IMR-90 (cell line): ENCODE measurements around the gene PRKCE.

Source experiments
- BHLHE40 ChIP-seq: fragments of 150-350 bp; IDR thresholded peaks from 2 replicates; pipeline ENCODE4 v1.6.1; 2016; ENCODE audit warnings: mild to moderate bottlenecking, low read depth, low read length
- NFE2L2 ChIP-seq: fragments of 150-350 bp; IDR thresholded peaks from 2 replicates; pipeline ENCODE4 v1.6.1; 2016; ENCODE audit warnings: low read depth, mild to moderate bottlenecking, low read length
- POLR2A ChIP-seq: IDR thresholded peaks from 2 replicates; pipeline ENCODE4 v1.6.1; 2012; ENCODE audit warnings: mild to moderate bottlenecking, low read depth, low read length
- TF ChIP-seq, protein P1 (sequence below): conservative IDR thresholded peaks from 2 replicates; pipeline ENCODE4 v1.5.1; 2012; ENCODE audit warnings: mild to moderate bottlenecking, low read depth, low read length, improper control_type of control experiment
- TF ChIP-seq, protein P2 (sequence below): fragments of 150-350 bp; IDR thresholded peaks from 2 replicates; pipeline ENCODE4 v1.6.1; 2016; ENCODE audit warnings: low read depth, mild to moderate bottlenecking, low read length, moderate library complexity, borderline replicate concordance

DNA sequence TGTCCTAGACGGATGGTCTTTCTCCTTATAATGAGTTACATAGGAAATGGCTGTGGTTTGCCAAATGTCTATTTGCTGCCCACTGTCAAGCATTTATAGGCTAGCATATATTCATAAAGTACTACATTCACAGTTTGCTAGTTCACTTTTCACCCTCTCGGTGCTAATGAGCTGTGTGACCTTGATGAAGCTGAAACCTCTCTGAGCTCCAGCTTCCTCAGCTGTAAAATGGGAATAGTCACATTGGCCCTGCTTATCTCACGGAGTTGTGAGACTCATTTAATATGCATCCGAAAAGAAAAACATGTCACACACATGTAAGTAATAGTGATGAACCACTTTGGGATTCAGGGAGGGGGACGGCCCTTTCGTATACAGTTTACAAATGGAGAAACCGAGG is 17.0 kb downstream of the PRKCE start:
- TF ChIP-seq NFE2L2 = no peak
- no peak for TF ChIP-seq POLR2A
- TF ChIP-seq, protein P1, sequence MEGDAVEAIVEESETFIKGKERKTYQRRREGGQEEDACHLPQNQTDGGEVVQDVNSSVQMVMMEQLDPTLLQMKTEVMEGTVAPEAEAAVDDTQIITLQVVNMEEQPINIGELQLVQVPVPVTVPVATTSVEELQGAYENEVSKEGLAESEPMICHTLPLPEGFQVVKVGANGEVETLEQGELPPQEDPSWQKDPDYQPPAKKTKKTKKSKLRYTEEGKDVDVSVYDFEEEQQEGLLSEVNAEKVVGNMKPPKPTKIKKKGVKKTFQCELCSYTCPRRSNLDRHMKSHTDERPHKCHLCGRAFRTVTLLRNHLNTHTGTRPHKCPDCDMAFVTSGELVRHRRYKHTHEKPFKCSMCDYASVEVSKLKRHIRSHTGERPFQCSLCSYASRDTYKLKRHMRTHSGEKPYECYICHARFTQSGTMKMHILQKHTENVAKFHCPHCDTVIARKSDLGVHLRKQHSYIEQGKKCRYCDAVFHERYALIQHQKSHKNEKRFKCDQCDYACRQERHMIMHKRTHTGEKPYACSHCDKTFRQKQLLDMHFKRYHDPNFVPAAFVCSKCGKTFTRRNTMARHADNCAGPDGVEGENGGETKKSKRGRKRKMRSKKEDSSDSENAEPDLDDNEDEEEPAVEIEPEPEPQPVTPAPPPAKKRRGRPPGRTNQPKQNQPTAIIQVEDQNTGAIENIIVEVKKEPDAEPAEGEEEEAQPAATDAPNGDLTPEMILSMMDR = no peak
- no peak for TF ChIP-seq BHLHE40
- TF ChIP-seq, protein P2, sequence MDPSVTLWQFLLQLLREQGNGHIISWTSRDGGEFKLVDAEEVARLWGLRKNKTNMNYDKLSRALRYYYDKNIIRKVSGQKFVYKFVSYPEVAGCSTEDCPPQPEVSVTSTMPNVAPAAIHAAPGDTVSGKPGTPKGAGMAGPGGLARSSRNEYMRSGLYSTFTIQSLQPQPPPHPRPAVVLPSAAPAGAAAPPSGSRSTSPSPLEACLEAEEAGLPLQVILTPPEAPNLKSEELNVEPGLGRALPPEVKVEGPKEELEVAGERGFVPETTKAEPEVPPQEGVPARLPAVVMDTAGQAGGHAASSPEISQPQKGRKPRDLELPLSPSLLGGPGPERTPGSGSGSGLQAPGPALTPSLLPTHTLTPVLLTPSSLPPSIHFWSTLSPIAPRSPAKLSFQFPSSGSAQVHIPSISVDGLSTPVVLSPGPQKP = no peak
